Kidney (tissue), 14 donors: ENCODE results near the gene C16orf95. TPM values are rescaled to one million over a fixed set of nuclear protein-coding genes. Genes with fewer than 3 reads are reported as not detected.
"Not testable (repeated sequence)": the region's sequence is repeated elsewhere in the genome, so short reads cannot be mapped to it uniquely, and the experiment has no call there.

Experiments
- DNase-seq, 5 donors: peaks; one replicate each; pipeline ENCODE4 v3.0.0-alpha.2; 2013 to 2020
- FAIRE-seq: peaks from 2 replicates; lab custom pipeline; 2012; peaks lifted over from hg19 to GRCh38; lab: Jason Lieb, UNC
- H3K27ac ChIP-seq, 2 donors: one replicate each; pipeline ENCODE4 v1.7.0; 2013; ENCODE audit warnings: low read depth in 2 of 2, low read length in 2 of 2, inconsistent platforms in 1 of 2
- H3K27me3 ChIP-seq: one replicate; pipeline ENCODE4 v1.7.1; 2013; ENCODE audit warnings: low read length, inconsistent platforms; ENCODE audit not compliant: control insufficient read depth, insufficient read depth
- H3K36me3 ChIP-seq, 3 donors: one replicate each; pipeline versions ENCODE4 v1.7.0 to v1.7.1; 2013; ENCODE audit warnings: low read length in 3 of 3, control low read depth in 1 of 3, inconsistent platforms in 1 of 3; ENCODE audit not compliant: insufficient read depth in 3 of 3, control insufficient read depth in 2 of 3
- H3K4me1 ChIP-seq, 3 donors: one replicate each; pipeline versions ENCODE4 v1.7.0 to v1.7.1; 2013; ENCODE audit warnings: low read length in 3 of 3, inconsistent platforms in 1 of 3, low read depth in 1 of 3; ENCODE audit not compliant: control insufficient read depth in 2 of 3, insufficient read depth in 2 of 3
- H3K4me3 ChIP-seq, 3 donors: one replicate each; pipeline versions ENCODE4 v1.7.0 to v1.8.1; 2013; ENCODE audit warnings: low read length in 3 of 3, control low read depth in 1 of 3, inconsistent platforms in 1 of 3
- H3K9ac ChIP-seq, 3 donors: one replicate each; pipeline versions ENCODE4 v1.7.0 to v1.7.1; 2013; ENCODE audit warnings: low read length in 3 of 3, control low read depth in 1 of 3, inconsistent platforms in 1 of 3
- H3K9me3 ChIP-seq, 3 donors: one replicate each; pipeline versions ENCODE4 v1.7.0 to v1.7.1; 2013; ENCODE audit warnings: low read length in 3 of 3, control low read depth in 1 of 3, inconsistent platforms in 1 of 3; ENCODE audit not compliant: control insufficient read depth in 2 of 3, insufficient read depth in 1 of 3
- intact Hi-C: fragments of 100-400 bp; cut with DNase I; formaldehyde crosslinking; loops from one replicate; pipeline ENCODE4 v1.11.1; 2022
- polyA plus RNA-seq: library from polyadenylated mRNA; stranded (reverse); fragments of 350-450 nt; fragmentation: Illumina TruSeq; extraction: RNeasy Lipid Tissue Mini Kit (QIAGEN cat#74804); gene quantifications from one replicate; pipeline ENCODE4 v1.2.3, GENCODE V29; 2014; ENCODE audit warnings: low read depth, low replicate concordance; ENCODE audit not compliant: insufficient read depth
- total RNA-seq: library from RNA; stranded (reverse); fragmentation: NEBNext Ultra II Directional; extraction: Animal tissue kit (Norgen Biotek cat#: 25700); gene quantifications from one replicate; pipeline ENCODE4 v1.2.1, GENCODE V29; 2021
- TF ChIP-seq, protein P1 (sequence below): IDR thresholded peaks from 3 replicates; pipeline ENCODE4 v1.5.1; 2012; ENCODE audit warnings: mild to moderate bottlenecking, moderate library complexity, borderline replicate concordance; ENCODE audit not compliant: insufficient read depth; ENCODE audit errors: extremely low read depth
- donor health status: control.
- donor health status: control.
- donor health status: control.
- donor health status: control.
- donor health status: control.
- donor health status: DM: yes; HTN: yes; CAD: no.
- donor health status: Normal renal cell carcinoma (clear cell type).

Gene C16orf95
- total and polyA plus RNA-seq, 2 donors from 2014 or later, result 2.5 to 11.5 TPM

DNA sequence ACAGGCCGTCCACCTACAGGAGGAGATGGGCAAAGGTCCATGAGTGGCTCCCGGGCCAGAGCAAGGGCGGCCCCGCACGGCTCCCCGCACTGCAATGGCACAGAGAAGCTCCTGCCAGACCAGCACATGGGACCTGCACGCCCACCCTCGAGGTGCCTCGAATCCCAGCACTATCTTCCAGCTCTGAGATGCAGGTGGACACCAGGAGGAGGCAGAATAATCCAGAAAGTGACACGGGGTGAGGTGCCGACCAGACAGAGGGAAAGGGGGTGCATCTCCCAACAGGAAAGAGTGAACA, 26.5 kb upstream of the C16orf95 start:
- TF ChIP-seq, protein P1, sequence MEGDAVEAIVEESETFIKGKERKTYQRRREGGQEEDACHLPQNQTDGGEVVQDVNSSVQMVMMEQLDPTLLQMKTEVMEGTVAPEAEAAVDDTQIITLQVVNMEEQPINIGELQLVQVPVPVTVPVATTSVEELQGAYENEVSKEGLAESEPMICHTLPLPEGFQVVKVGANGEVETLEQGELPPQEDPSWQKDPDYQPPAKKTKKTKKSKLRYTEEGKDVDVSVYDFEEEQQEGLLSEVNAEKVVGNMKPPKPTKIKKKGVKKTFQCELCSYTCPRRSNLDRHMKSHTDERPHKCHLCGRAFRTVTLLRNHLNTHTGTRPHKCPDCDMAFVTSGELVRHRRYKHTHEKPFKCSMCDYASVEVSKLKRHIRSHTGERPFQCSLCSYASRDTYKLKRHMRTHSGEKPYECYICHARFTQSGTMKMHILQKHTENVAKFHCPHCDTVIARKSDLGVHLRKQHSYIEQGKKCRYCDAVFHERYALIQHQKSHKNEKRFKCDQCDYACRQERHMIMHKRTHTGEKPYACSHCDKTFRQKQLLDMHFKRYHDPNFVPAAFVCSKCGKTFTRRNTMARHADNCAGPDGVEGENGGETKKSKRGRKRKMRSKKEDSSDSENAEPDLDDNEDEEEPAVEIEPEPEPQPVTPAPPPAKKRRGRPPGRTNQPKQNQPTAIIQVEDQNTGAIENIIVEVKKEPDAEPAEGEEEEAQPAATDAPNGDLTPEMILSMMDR, result no peak
- Histone ChIP-seq H3K27ac (no peak overlapping the region), H3K4me1 (no peaks in the 10 kb centered on the region), H3K9ac (no peak overlapping the region), H3K4me3 (no peak overlapping the region), H3K9me3 (no peaks in the 10 kb centered on the region), H3K36me3 (peaks cover 4 to 11% (median 11%) of the 10 kb centered on the region in 3 donors), H3K27me3 (no peaks in the 10 kb centered on the region)
- no peak for FAIRE-seq
- intact Hi-C loops, result no loop called here
- peak in 1 of 5 donors; percentile 26 for DNase-seq

DNA sequence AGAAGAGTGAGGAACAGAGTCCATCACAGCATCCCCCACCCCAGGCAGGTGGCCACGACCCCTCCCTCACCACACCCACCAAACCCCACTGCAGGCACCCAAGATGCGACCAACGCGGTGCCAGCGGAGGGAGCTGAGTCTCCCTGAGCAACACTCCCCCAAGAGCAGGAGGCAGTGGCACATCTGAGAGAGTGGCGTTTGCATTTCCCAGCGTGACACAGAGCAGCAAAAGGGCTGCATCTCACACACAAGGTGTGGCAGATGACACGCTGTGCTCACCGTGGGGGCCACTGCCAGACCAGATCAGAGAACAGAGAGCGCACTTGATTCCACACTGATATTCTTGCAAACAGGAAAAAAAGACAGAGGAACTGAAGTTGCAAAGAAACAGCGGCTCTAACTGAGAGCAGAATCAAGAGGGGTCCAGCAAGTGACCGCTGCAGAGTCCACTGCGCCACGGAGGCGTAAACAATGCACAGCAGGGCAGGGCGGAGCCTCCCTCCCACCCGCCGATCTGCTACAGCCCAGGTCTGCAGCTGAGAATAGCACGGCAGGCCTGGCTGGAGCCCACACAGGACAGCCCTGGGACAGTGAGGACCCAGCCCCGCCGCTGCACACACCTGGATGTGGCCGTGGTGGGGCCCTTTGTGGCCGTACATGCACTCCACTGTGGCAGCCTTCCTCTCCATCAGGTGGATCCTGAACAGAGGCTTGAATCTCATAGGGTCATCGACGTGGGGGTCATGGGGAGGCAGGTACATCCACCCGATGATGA, 26.0 kb upstream of the C16orf95 start:
- H3K9ac ChIP-seq, result no peak overlapping the region
- FAIRE-seq, result no peak
- intact Hi-C loops, result no loop called here
- no peaks in the 10 kb centered on the region for H3K27me3 ChIP-seq
- H3K9me3 ChIP-seq, result no peaks in the 10 kb centered on the region
- H3K4me1 ChIP-seq, result no peaks in the 10 kb centered on the region
- TF ChIP-seq, protein P1, result no peak
- no peak for DNase-seq
- peaks cover 4 to 11% (median 11%) of the 10 kb centered on the region in 3 donors for H3K36me3 ChIP-seq
- H3K27ac ChIP-seq, result no peak overlapping the region
- H3K4me3 ChIP-seq, result no peak overlapping the region

DNA sequence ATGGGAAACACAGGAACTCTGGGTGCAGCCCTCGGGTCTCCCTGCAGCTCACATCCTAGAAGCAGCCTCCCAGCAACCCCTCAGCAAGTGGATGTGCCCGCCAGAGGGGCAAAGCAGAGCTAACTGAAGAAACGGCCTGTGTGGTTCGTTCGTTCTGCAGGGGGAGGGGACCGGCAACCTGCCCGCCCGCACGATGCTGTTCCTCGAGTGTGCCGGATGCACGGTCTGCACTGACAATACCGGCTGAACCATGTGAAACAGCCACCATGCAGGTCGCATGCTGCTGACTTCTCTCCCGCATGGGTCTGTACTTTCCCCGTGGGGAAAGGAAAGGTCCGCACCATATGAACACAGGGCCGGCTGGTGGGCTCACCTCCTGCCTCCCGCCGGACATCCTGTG, 25.3 kb upstream of the C16orf95 start:
- no peaks in the 10 kb centered on the region for H3K9me3 ChIP-seq
- H3K27ac ChIP-seq, result no peak overlapping the region
- no peak overlapping the region for H3K9ac ChIP-seq
- H3K4me1 ChIP-seq, result no peaks in the 10 kb centered on the region
- H3K4me3 ChIP-seq, result no peak overlapping the region
- TF ChIP-seq, protein P1, result no peak
- peaks cover 4 to 11% (median 11%) of the 10 kb centered on the region in 3 donors for H3K36me3 ChIP-seq
- no peaks in the 10 kb centered on the region for H3K27me3 ChIP-seq
- intact Hi-C loops, result no loop called here
- FAIRE-seq (no peak), DNase-seq (peak in 1 of 5 donors; percentile 39)

DNA sequence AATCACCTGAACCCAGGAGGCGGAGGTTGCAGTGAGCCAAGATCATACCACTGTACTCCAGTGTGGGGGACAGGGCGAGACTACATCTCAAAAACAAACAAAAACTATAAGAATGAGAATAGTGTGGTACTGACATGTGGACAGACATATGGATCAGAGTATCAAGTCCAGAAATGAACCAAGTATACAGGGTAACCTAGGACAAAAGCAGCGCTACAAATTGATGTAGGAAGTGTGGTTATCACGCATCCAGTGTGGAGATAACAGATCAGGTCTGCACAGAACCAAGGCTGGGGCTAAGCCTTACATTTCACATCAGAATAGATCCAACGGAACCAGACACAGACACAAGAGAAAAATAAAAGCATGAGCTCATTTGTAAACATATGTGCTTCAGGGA, 23.0 kb upstream of the C16orf95 start:
- TF ChIP-seq, protein P1, result no peak
- peaks cover 4 to 13% (median 11%) of the 10 kb centered on the region in 3 donors for H3K36me3 ChIP-seq
- no peaks in the 10 kb centered on the region for H3K4me1 ChIP-seq
- intact Hi-C loops, result no loop called here
- no peak overlapping the region for H3K9ac ChIP-seq
- no peak for FAIRE-seq
- no peak overlapping the region for H3K4me3 ChIP-seq
- no peak for DNase-seq
- H3K9me3 ChIP-seq, result no peaks in the 10 kb centered on the region
- no peak overlapping the region for H3K27ac ChIP-seq
- no peaks in the 10 kb centered on the region for H3K27me3 ChIP-seq

DNA sequence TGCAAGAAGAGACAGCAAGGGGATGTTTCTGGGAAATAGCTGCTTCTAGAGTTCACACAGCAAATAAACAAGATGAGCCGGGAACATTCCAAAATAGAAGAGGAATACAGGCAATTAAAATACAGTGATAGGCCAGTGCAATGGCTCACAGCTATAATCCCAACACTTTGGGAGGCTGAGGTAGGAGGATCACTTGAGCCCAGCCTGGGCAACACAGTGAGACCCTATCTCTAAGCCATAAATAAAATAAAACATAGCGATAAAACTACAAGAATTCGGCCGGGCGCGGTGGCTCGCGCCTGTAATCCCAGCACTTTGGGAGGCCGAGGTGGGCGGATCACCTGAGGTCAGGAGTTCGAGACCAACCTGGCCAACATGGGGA, 22.5 kb upstream of the C16orf95 start:
- H3K9me3 ChIP-seq, FAIRE-seq, H3K4me3 ChIP-seq, H3K27ac ChIP-seq, DNase-seq, H3K27me3 ChIP-seq, H3K9ac ChIP-seq, H3K4me1 ChIP-seq, intact Hi-C loops: not testable (repeated sequence)
- peaks cover 4 to 16% (median 12%) of the 10 kb centered on the region in 3 donors for H3K36me3 ChIP-seq
